IMR-90 (cell line): ENCODE results near the gene SKP2. TPM values are rescaled to one million over a fixed set of nuclear protein-coding genes. Genes with fewer than 3 reads are reported as not detected.

Experiments used
- ATAC-seq: fragments of 200-7000 bp; cut with Tn5 transposase; 2 replicates; pipeline ENCODE4 v1.9.1; 2020; ENCODE audit warnings: low read depth, mild to moderate bottlenecking, moderate library complexity
- BruUV-seq: library from RNA; stranded (reverse); fragments of 400-500 nt; replicated peaks from 2 replicates; lab custom pipeline; 2021; lab: Mats Ljungman, UMichigan
- CTCF ChIA-PET: fragments of 300-600 bp; formaldehyde crosslinking; extraction: SDS; loops from one replicate; lab custom pipeline; 2021; ENCODE audit warnings: antibody characterized with exemption; lab: Yijun Ruan, JAX
- POLR2A ChIA-PET: fragments of 300-600 bp; sonication (Branson Sonifier 250); formaldehyde crosslinking; loops from one replicate; lab custom pipeline; 2022; ENCODE audit warnings: antibody characterized with exemption; ENCODE audit not compliant: unreplicated experiment; lab: Charles Lee
- DNase-seq: peaks from one replicate; pipeline ENCODE4 v3.0.0; 2013
- H2AFZ ChIP-seq: replicated peaks from 2 replicates; pipeline ENCODE3; 2013; ENCODE audit warnings: low read length, mild to moderate bottlenecking; ENCODE audit not compliant: poor library complexity
- H2AK5ac ChIP-seq: 2 replicates; pipeline ENCODE4 v1.6.1; 2013; ENCODE audit warnings: low read depth, low read length, inconsistent platforms
- H2AK9ac ChIP-seq: replicated peaks from 2 replicates; pipeline ENCODE3; 2013; ENCODE audit warnings: mild to moderate bottlenecking, low read depth, low read length, moderate library complexity; ENCODE audit not compliant: poor library complexity
- H2BK120ac ChIP-seq: 2 replicates; pipeline ENCODE4 v1.6.1; 2013; ENCODE audit warnings: low read depth, low read length, inconsistent platforms
- H2BK15ac ChIP-seq: 3 replicates; pipeline ENCODE4 v1.6.1; 2013; ENCODE audit warnings: low read depth, low read length, inconsistent platforms
- H2BK20ac ChIP-seq: 2 replicates; pipeline ENCODE4 v1.6.1; 2013; ENCODE audit warnings: low read depth, mild to moderate bottlenecking, inconsistent platforms, low read length, moderate library complexity
- H2BK5ac ChIP-seq: 2 replicates; pipeline ENCODE4 v1.6.1; 2013; ENCODE audit warnings: mild to moderate bottlenecking, low read depth, low read length, inconsistent platforms; ENCODE audit not compliant: poor library complexity, severe bottlenecking
- H3K14ac ChIP-seq: replicated peaks from 2 replicates; pipeline ENCODE4 v1.6.1; 2013; ENCODE audit warnings: low read depth, low read length, inconsistent platforms
- H3K18ac ChIP-seq: 2 replicates; pipeline ENCODE4 v1.6.1; 2013; ENCODE audit warnings: low read depth, low read length, control low read depth
- H3K23ac ChIP-seq: 2 replicates; pipeline ENCODE4 v1.6.1; 2013; ENCODE audit warnings: low read depth, low read length, inconsistent platforms
- H3K27ac ChIP-seq: 2 replicates; pipeline ENCODE4 v1.5.1; 2013; ENCODE audit warnings: mild to moderate bottlenecking, control low read depth, low read length; ENCODE audit not compliant: insufficient read depth
- H3K27me3 ChIP-seq: 2 replicates; pipeline ENCODE4 v1.6.1; 2013; ENCODE audit warnings: low read length; ENCODE audit not compliant: control insufficient read depth, insufficient read depth
- H3K36me3 ChIP-seq: 2 replicates; pipeline ENCODE4 v1.6.1; 2013; ENCODE audit warnings: low read length, mixed read lengths; ENCODE audit not compliant: control insufficient read depth, insufficient read depth
- H3K4ac ChIP-seq: 2 replicates; pipeline ENCODE4 v1.6.1; 2013; ENCODE audit warnings: low read depth, low read length, inconsistent platforms
- H3K4me1 ChIP-seq: 2 replicates; pipeline ENCODE4 v1.6.1; 2013; ENCODE audit warnings: low read length, mixed read lengths; ENCODE audit not compliant: control insufficient read depth, insufficient read depth
- H3K4me2 ChIP-seq: 2 replicates; pipeline ENCODE4 v1.6.1; 2013; ENCODE audit warnings: low read depth, mild to moderate bottlenecking, control low read depth, low read length, moderate library complexity
- H3K4me3 ChIP-seq: 2 replicates; pipeline ENCODE4 v1.5.1; 2013; ENCODE audit warnings: low read depth, mild to moderate bottlenecking, control low read depth, low read length, moderate library complexity; ENCODE audit not compliant: insufficient read depth
- H3K56ac ChIP-seq: 2 replicates; pipeline ENCODE4 v1.6.1; 2013; ENCODE audit warnings: low read length, inconsistent platforms; ENCODE audit not compliant: insufficient read depth; ENCODE audit errors: extremely low read depth
- H3K79me1 ChIP-seq, 2 experiments: 2 replicates each; pipeline ENCODE4 v1.6.1; 2013; ENCODE audit warnings: low read length in 2 of 2, inconsistent platforms in 1 of 2, low read depth in 1 of 2
- H3K9ac ChIP-seq: 2 replicates; pipeline ENCODE4 v1.6.1; 2013; ENCODE audit warnings: low read depth, low read length, control low read depth
- H3K9me1 ChIP-seq: 2 replicates; pipeline ENCODE4 v1.6.1; 2013; ENCODE audit warnings: low read length, inconsistent platforms; ENCODE audit not compliant: insufficient read depth
- H3K9me3 ChIP-seq: 2 replicates; pipeline ENCODE4 v1.6.1; 2013; ENCODE audit warnings: low read length; ENCODE audit not compliant: control insufficient read depth, insufficient read depth
- H4K20me1 ChIP-seq: 2 replicates; pipeline ENCODE4 v1.6.1; 2013; ENCODE audit warnings: low read length, inconsistent platforms; ENCODE audit not compliant: insufficient read depth
- H4K5ac ChIP-seq: 2 replicates; pipeline ENCODE4 v1.6.1; 2013; ENCODE audit warnings: mild to moderate bottlenecking, low read depth, low read length, control low read depth
- H4K8ac ChIP-seq, 2 experiments: 2 replicates each; pipeline ENCODE4 v1.6.1; 2013; ENCODE audit warnings: low read depth in 2 of 2, low read length in 2 of 2, control low read depth in 1 of 2, inconsistent platforms in 1 of 2
- H4K91ac ChIP-seq: 2 replicates; pipeline ENCODE4 v1.6.1; 2013; ENCODE audit warnings: low read depth, low read length, inconsistent platforms; ENCODE audit not compliant: insufficient read depth
- BHLHE40 ChIP-seq: fragments of 150-350 bp; IDR thresholded peaks from 2 replicates; pipeline ENCODE4 v1.6.1; 2016; ENCODE audit warnings: mild to moderate bottlenecking, low read depth, low read length
- CHD1 ChIP-seq: IDR thresholded peaks from 2 replicates; pipeline ENCODE4 v1.6.1; 2012; ENCODE audit warnings: low read depth, low read length, improper control_type of control experiment
- ELK1 ChIP-seq: fragments of 150-350 bp; IDR thresholded peaks from 2 replicates; pipeline ENCODE4 v1.6.1; 2016; ENCODE audit warnings: low read depth, mild to moderate bottlenecking, low read length, moderate library complexity, borderline replicate concordance
- FOS ChIP-seq: fragments of 150-350 bp; IDR thresholded peaks from 2 replicates; pipeline ENCODE4 v1.6.1; 2016; ENCODE audit warnings: low read depth, low read length
- MAFK ChIP-seq: IDR thresholded peaks from 2 replicates; pipeline ENCODE4 v1.6.1; 2012; ENCODE audit warnings: low read depth, low read length, improper control_type of control experiment
- MXI1 ChIP-seq: IDR thresholded peaks from 2 replicates; pipeline ENCODE4 v1.6.1; 2012; ENCODE audit warnings: low read depth, mild to moderate bottlenecking, low read length, moderate library complexity, borderline replicate concordance
- NFE2L2 ChIP-seq: fragments of 150-350 bp; IDR thresholded peaks from 2 replicates; pipeline ENCODE4 v1.6.1; 2016; ENCODE audit warnings: low read depth, mild to moderate bottlenecking, low read length
- POLR2A ChIP-seq: IDR thresholded peaks from 2 replicates; pipeline ENCODE4 v1.6.1; 2012; ENCODE audit warnings: mild to moderate bottlenecking, low read depth, low read length
- RAD21 ChIP-seq: IDR thresholded peaks from 2 replicates; pipeline ENCODE4 v1.6.1; 2012; ENCODE audit warnings: low read length, improper control_type of control experiment
- RFX5 ChIP-seq: IDR thresholded peaks from 2 replicates; pipeline ENCODE4 v1.8.0; 2012; ENCODE audit warnings: low read depth, mild to moderate bottlenecking, low read length, moderate library complexity
- SMC3 ChIP-seq: fragments of 150-350 bp; IDR thresholded peaks from 2 replicates; pipeline ENCODE4 v1.6.1; 2016; ENCODE audit warnings: low read depth, mild to moderate bottlenecking, antibody characterized with exemption, low read length, moderate library complexity
- WGBS, 2 experiments: methylation state at CpG; one replicate each; pipeline versions ENCODE4 v1.1.5 to v1.1.7; 2013; ENCODE audit warnings: missing lambda C conversion rate in 2 of 2; ENCODE audit not compliant: insufficient read length in 1 of 2; ENCODE audit errors: extremely low coverage in 2 of 2; 5-methylcytosine and 5-hydroxymethylcytosine counted together
- dilution Hi-C: fragments of 300-500 bp; cut with HindIII; formaldehyde crosslinking; loops from one replicate; pipeline ENCODE4 v1.14.3; 2018; ENCODE audit warnings: low sequenced_read_pairs; ENCODE audit not compliant: unreplicated experiment
- in situ Hi-C: fragments of 300-500 bp; cut with MboI; formaldehyde crosslinking; loops from 3 replicates; pipeline ENCODE4 v1.14.3; 2019; ENCODE audit warnings: low sequenced_read_pairs, inconsistent platforms, mixed read lengths
- intact Hi-C: fragments of 100-400 bp; cut with micrococcal nuclease; formaldehyde crosslinking; loops from 2 replicates; pipeline ENCODE4 v1.10.0; 2022
- polyA plus RNA-seq, 3 experiments: library from polyadenylated mRNA; depleted of rRNA; stranded (reverse); fragments of >200 nt; gene quantifications; 2 replicates each; pipeline ENCODE4 v1.2.3, GENCODE V29; 2012; ENCODE audit warnings: low replicate concordance in 1 of 3
- total RNA-seq: library from RNA; depleted of rRNA; stranded (reverse); fragments of >200 nt; gene quantifications from 2 replicates; pipeline ENCODE4 v1.2.3, GENCODE V29; 2012
- TF ChIP-seq, protein P1 (sequence below): conservative IDR thresholded peaks from 2 replicates; pipeline ENCODE4 v1.5.1; 2012; ENCODE audit warnings: mild to moderate bottlenecking, low read depth, low read length, improper control_type of control experiment
- TF ChIP-seq, protein P2 (sequence below): fragments of 150-350 bp; IDR thresholded peaks from 2 replicates; pipeline ENCODE4 v1.6.1; 2017; ENCODE audit warnings: mild to moderate bottlenecking, antibody characterized with exemption, low read length, low read depth

Gene SKP2
- total and polyA plus RNA-seq, 2 of the 4 experiments (the other 2 are of a cell fraction), result 23.3 to 92.1 TPM

DNA sequence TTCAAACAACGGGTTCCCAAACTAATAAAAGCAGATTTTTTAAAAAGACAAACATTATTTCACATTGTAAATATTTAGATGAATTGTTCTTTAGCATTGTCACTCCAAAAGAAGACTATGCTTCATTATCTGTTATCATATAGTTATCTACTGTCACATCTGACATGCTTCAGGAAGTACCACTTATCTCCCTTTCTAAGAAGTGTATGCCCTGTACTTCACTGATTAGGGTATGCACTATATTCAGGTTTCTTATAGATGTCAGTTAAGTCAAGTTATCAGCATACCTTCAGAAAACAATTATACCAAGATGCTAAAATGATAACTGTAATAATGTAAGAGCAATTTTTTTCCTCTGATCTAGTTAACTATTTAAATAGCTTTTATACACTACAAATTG lies 40.7 kb upstream of the SKP2 start:
- H4K5ac ChIP-seq, result no peak overlapping the region
- CTCF ChIA-PET, result interaction anchor here (1.0 to 1.2 kb wide), 2 partner anchors 28 to 32 kb away, joined by 3 read pairs; no protein-coding TSS in a partner anchor
- H3K9ac ChIP-seq, result no peak overlapping the region
- H2BK5ac ChIP-seq, result no peak overlapping the region
- H4K20me1 ChIP-seq, result no peaks in the 10 kb centered on the region
- no peak overlapping the region for H3K14ac ChIP-seq
- H3K4ac ChIP-seq, result no peak overlapping the region
- H3K79me1 ChIP-seq, result no peaks in the 10 kb centered on the region
- no peak overlapping the region for H2BK20ac ChIP-seq
- no peak overlapping the region for H2BK120ac ChIP-seq
- no peak for ATAC-seq
- intact Hi-C loops, result no loop called here
- no peak overlapping the region for H3K4me3 ChIP-seq
- no peaks in the 10 kb centered on the region for H3K4me1 ChIP-seq
- H3K36me3 ChIP-seq, result peaks cover 3% of the 10 kb centered on the region
- H4K8ac ChIP-seq, result no peak overlapping the region
- H3K4me2 ChIP-seq, result no peak overlapping the region
- POLR2A ChIA-PET, result no interaction called here
- in situ Hi-C loops, result no loop called here
- DNase-seq, result no peak
- WGBS, 2 experiments, result no CpG with 5 or more reads among the region's 1 CpG
- no peak overlapping the region for H2BK15ac ChIP-seq
- TF ChIP-seq FOS (no peak), ELK1 (no peak), CHD1 (no peak), SMC3 (no peak), NFE2L2 (no peak), POLR2A (no peak), RAD21 (no peak), RFX5 (no peak), MAFK (no peak), MXI1 (no peak), BHLHE40 (no peak)
- TF ChIP-seq, protein P1, sequence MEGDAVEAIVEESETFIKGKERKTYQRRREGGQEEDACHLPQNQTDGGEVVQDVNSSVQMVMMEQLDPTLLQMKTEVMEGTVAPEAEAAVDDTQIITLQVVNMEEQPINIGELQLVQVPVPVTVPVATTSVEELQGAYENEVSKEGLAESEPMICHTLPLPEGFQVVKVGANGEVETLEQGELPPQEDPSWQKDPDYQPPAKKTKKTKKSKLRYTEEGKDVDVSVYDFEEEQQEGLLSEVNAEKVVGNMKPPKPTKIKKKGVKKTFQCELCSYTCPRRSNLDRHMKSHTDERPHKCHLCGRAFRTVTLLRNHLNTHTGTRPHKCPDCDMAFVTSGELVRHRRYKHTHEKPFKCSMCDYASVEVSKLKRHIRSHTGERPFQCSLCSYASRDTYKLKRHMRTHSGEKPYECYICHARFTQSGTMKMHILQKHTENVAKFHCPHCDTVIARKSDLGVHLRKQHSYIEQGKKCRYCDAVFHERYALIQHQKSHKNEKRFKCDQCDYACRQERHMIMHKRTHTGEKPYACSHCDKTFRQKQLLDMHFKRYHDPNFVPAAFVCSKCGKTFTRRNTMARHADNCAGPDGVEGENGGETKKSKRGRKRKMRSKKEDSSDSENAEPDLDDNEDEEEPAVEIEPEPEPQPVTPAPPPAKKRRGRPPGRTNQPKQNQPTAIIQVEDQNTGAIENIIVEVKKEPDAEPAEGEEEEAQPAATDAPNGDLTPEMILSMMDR, result no peak
- TF ChIP-seq, protein P2, sequence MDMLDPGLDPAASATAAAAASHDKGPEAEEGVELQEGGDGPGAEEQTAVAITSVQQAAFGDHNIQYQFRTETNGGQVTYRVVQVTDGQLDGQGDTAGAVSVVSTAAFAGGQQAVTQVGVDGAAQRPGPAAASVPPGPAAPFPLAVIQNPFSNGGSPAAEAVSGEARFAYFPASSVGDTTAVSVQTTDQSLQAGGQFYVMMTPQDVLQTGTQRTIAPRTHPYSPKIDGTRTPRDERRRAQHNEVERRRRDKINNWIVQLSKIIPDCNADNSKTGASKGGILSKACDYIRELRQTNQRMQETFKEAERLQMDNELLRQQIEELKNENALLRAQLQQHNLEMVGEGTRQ, result no peak
- no peak overlapping the region for H3K23ac ChIP-seq
- no peaks in the 10 kb centered on the region for H3K9me1 ChIP-seq
- H3K56ac ChIP-seq, result no peak overlapping the region
- no peaks in the 10 kb centered on the region for H3K9me3 ChIP-seq
- H3K18ac ChIP-seq, result no peak overlapping the region
- BruUV-seq, result no TSS peak
- H2AFZ ChIP-seq, result no peak overlapping the region
- no peaks in the 10 kb centered on the region for H3K27me3 ChIP-seq
- dilution Hi-C loops, result no loop called here
- H4K91ac ChIP-seq, result no peak overlapping the region
- no peak overlapping the region for H3K27ac ChIP-seq
- no peak overlapping the region for H2AK5ac ChIP-seq
- no peak overlapping the region for H2AK9ac ChIP-seq
